ENCODE data around the gene RAPGEF2.
"Not testable (repeated sequence)": the region's sequence is repeated elsewhere in the genome, so short reads cannot be mapped to it uniquely, and the experiment has no call there.

RAPGEF2 gene

GRCh38 chr4:159308566-159309340, 205.9 kb downstream of the RAPGEF2 start:
- Histone ChIP-seq H3K4me1 (ENCODE audit: control insufficient read depth, low read length) (no peaks in the 10 kb centered on the region), H3K27ac (ENCODE audit: low read depth, low read length) (no peak overlapping the region), H3F3A (ENCODE audit: control insufficient read depth, insufficient read depth) (no peaks in the 10 kb centered on the region), H3K9me2 (replicated peaks; ENCODE audit: control insufficient read depth, low read length) (no peaks in the 10 kb centered on the region), H4K20me1 (ENCODE audit: control insufficient read depth, insufficient read depth, low read depth, low read length) (no peaks in the 10 kb centered on the region), H3K9me3 (ENCODE audit: control insufficient read depth, insufficient read depth, low read length) (no peaks in the 10 kb centered on the region), H3K27me3 (ENCODE audit: control insufficient read depth, low read length) (no peaks in the 10 kb centered on the region), H3K36me3 (ENCODE audit: control insufficient read depth, low read length) (no peaks in the 10 kb centered on the region), H3K4me2 (ENCODE audit: low read length) (no peak overlapping the region), H3K4me3 (ENCODE audit: low read length) (no peak overlapping the region), H3K79me2 (ENCODE audit: control insufficient read depth, low read length) (no peaks in the 10 kb centered on the region)
- no peak for TF ChIP-seq EZH2phosphoT487 (IDR thresholded peaks at IDR 0.05; ENCODE audit: borderline replicate concordance, low read length)
- no peak for TF ChIP-seq CTCF (IDR thresholded peaks at IDR 0.05; ENCODE audit: low read depth, low read length, poor library complexity, severe bottlenecking)

GRCh38 chr4:159312236-159312635, 209.4 kb downstream of the RAPGEF2 start:
- H3K4me1 ChIP-seq (ENCODE audit: control insufficient read depth, low read length): no peaks in the 10 kb centered on the region
- H3K79me2 ChIP-seq (ENCODE audit: control insufficient read depth, low read length): no peaks in the 10 kb centered on the region
- H3F3A ChIP-seq (ENCODE audit: control insufficient read depth, insufficient read depth): no peaks in the 10 kb centered on the region
- no peaks in the 10 kb centered on the region for H3K9me2 ChIP-seq (replicated peaks; ENCODE audit: control insufficient read depth, low read length)
- no peak overlapping the region for H3K4me2 ChIP-seq (ENCODE audit: low read length)
- H3K4me3 ChIP-seq (ENCODE audit: low read length): no peak overlapping the region
- no peak overlapping the region for H3K27ac ChIP-seq (ENCODE audit: low read depth, low read length)
- TF ChIP-seq EZH2phosphoT487 (IDR thresholded peaks at IDR 0.05; ENCODE audit: borderline replicate concordance, low read length): no peak
- TF ChIP-seq CTCF (IDR thresholded peaks at IDR 0.05; ENCODE audit: low read depth, low read length, poor library complexity, severe bottlenecking): no peak
- H3K36me3 ChIP-seq (ENCODE audit: control insufficient read depth, low read length): no peaks in the 10 kb centered on the region
- H3K27me3 ChIP-seq (ENCODE audit: control insufficient read depth, low read length): no peaks in the 10 kb centered on the region
- no peaks in the 10 kb centered on the region for H3K9me3 ChIP-seq (ENCODE audit: control insufficient read depth, insufficient read depth, low read length)
- H4K20me1 ChIP-seq (ENCODE audit: control insufficient read depth, insufficient read depth, low read depth, low read length): no peaks in the 10 kb centered on the region

GRCh38 chr4:159315879-159316278, 213.0 kb downstream of the RAPGEF2 start:
- not testable (repeated sequence) for H3K36me3 ChIP-seq (ENCODE audit: control insufficient read depth, low read length)

More at GRCh38 chr4:159315879-159316278, 213.0 kb downstream of the RAPGEF2 start:
- H3K4me3 ChIP-seq (ENCODE audit: low read length); H3K79me2 ChIP-seq (ENCODE audit: control insufficient read depth, low read length); H3K4me1 ChIP-seq (ENCODE audit: control insufficient read depth, low read length); H3K4me2 ChIP-seq (ENCODE audit: low read length); H3F3A ChIP-seq (ENCODE audit: control insufficient read depth, insufficient read depth); H3K9me3 ChIP-seq (ENCODE audit: control insufficient read depth, insufficient read depth, low read length); H4K20me1 ChIP-seq (ENCODE audit: control insufficient read depth, insufficient read depth, low read depth, low read length); H3K9me2 ChIP-seq (replicated peaks; ENCODE audit: control insufficient read depth, low read length); H3K27me3 ChIP-seq (ENCODE audit: control insufficient read depth, low read length); H3K27ac ChIP-seq (ENCODE audit: low read depth, low read length): not testable (repeated sequence)
- peak; percentile 22 for TF ChIP-seq CTCF (IDR thresholded peaks at IDR 0.05; ENCODE audit: low read depth, low read length, poor library complexity, severe bottlenecking)
